Bronchial epithelial cell (primary cell): ENCODE measurements around the gene FZD2. TPM values are rescaled to one million over a fixed set of nuclear protein-coding genes. Genes with fewer than 3 reads are reported as not detected.
A peak's percentile ranks its signal among the peaks of the same experiment; 100 is the strongest.

Experiments used
- DNase-seq: peaks from one replicate; pipeline ENCODE4 v3.0.0-alpha.2; 2010; ENCODE audit warnings: low read depth
- FAIRE-seq: peaks from 2 replicates; lab custom pipeline; 2011; peaks lifted over from hg19 to GRCh38; lab: Jason Lieb, UNC
- H3K27me3 ChIP-seq: 2 replicates; pipeline ENCODE4 v1.5.1; 2011; ENCODE audit warnings: low read length; ENCODE audit not compliant: control insufficient read depth, insufficient read depth
- H3K36me3 ChIP-seq: 2 replicates; pipeline ENCODE4 v1.5.1; 2011; ENCODE audit warnings: low read length; ENCODE audit not compliant: control insufficient read depth, insufficient read depth
- H3K4me3 ChIP-seq: 2 replicates; pipeline ENCODE4 v1.5.1; 2011; ENCODE audit warnings: mild to moderate bottlenecking, low read depth, low read length, control low read depth
- CTCF ChIP-seq: IDR thresholded peaks from 2 replicates; pipeline ENCODE4 v1.5.1; 2011; ENCODE audit warnings: mild to moderate bottlenecking, moderate library complexity, low read length, control low read depth, inconsistent platforms; ENCODE audit not compliant: insufficient read depth, severe bottlenecking
- total RNA-seq: library from RNA; depleted of rRNA; stranded (reverse); fragments of >200 nt; gene quantifications from 2 replicates; pipeline ENCODE4 v1.2.1, GENCODE V29; 2014

FZD2 gene
- total RNA-seq, 1 donor from 2014 or later: under 0.01 TPM

GRCh38 chr17:44604116-44604761 is 47.0 kb downstream of the FZD2 start:
- TF ChIP-seq CTCF: no peak
- FAIRE-seq (no peak), DNase-seq (no peak)
- Histone ChIP-seq H3K36me3 (no peaks in the 10 kb centered on the region), H3K4me3 (no peak overlapping the region), H3K27me3 (peaks cover 1% of the 10 kb centered on the region)

GRCh38 chr17:44604768-44605485 is 47.6 kb downstream of the FZD2 start:
- DNase-seq (no peak), FAIRE-seq (no peak)
- no peak for TF ChIP-seq CTCF
- peaks cover 1% of the 10 kb centered on the region for H3K27me3 ChIP-seq
- no peak overlapping the region for H3K4me3 ChIP-seq
- no peaks in the 10 kb centered on the region for H3K36me3 ChIP-seq

- FAIRE-seq (peak; percentile 36), DNase-seq (no peak)
- Histone ChIP-seq H3K4me3 (no peak overlapping the region), H3K27me3 (peaks cover 1% of the 10 kb centered on the region), H3K36me3 (no peaks in the 10 kb centered on the region)
- TF ChIP-seq CTCF: no peak
Observed at GRCh38 chr17:44606658-44607057, 49.4 kb downstream of the FZD2 start.

GRCh38 chr17:44607836-44608690 is 50.8 kb downstream of the FZD2 start:
- Histone ChIP-seq H3K4me3 (no peak overlapping the region), H3K36me3 (no peaks in the 10 kb centered on the region), H3K27me3 (peaks cover 1% of the 10 kb centered on the region)
- no peak for TF ChIP-seq CTCF
- FAIRE-seq (no peak), DNase-seq (no peak)

- no peaks in the 10 kb centered on the region for H3K36me3 ChIP-seq
- TF ChIP-seq CTCF: no peak
- FAIRE-seq (no peak), DNase-seq (no peak)
- H3K27me3 ChIP-seq: peaks cover 1% of the 10 kb centered on the region
- no peak overlapping the region for H3K4me3 ChIP-seq
Observed at GRCh38 chr17:44608727-44609435, 51.6 kb downstream of the FZD2 start.
